Measurements from ENCODE around the gene C1QL4. TPM values are rescaled to one million over a fixed set of nuclear protein-coding genes. Genes with fewer than 3 reads are reported as not detected.

The C1QL4 gene
- polyA plus RNA-seq, 1 donor (not counting 4 experiments of a cell fraction or from before 2014, with no cell fraction given), result 0.07 TPM

DNA sequence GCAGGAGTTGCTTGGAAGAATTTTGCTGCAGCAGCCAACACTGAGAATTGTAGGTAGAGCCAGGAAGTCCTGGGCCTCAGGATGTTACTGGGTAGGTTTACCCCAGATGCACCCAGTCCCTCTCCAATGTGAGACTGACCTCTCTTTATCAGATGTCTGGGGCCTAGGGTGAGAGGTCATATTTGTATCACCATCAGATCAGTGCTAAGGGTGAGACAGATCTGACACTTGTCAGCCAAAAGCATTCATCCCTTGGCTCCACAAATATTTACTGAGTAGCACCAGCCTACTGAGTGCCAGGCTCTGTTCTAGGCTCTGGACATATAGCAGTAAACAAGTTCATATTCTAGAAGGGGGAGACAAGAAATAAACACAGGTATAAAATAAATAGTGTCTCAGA, 9.6 kb downstream of the C1QL4 start:
- no peak overlapping the region for H3K4me2 ChIP-seq (ENCODE audit: control insufficient read depth, extremely low read depth, insufficient read depth, low read depth, low read length)
- DNase-seq (ENCODE audit: low read depth, low spot score) (no peak), FAIRE-seq (no peak)
- no peaks in the 10 kb centered on the region for H4K20me1 ChIP-seq (ENCODE audit: control insufficient read depth, extremely low read depth, insufficient read depth, low read length)
- no peak overlapping the region for H3K4me3 ChIP-seq (ENCODE audit: control insufficient read depth in 2 of 3, extremely low read depth in 1 of 3, insufficient read depth in 2 of 3, low read depth in 1 of 3, low read length in 3 of 3)
- dilution Hi-C loops (cut with MboI; ENCODE audit: extremely low pct_ligation_motif_present, low sequenced_read_pairs), result no loop called here
- H3K9me1 ChIP-seq (ENCODE audit: control insufficient read depth, extremely low read depth, insufficient read depth, low read length), result no peaks in the 10 kb centered on the region
- peaks cover 2 to 26% of the 10 kb centered on the region in 2 experiments for H3K36me3 ChIP-seq (ENCODE audit: control insufficient read depth in 2 of 2, extremely low read depth in 1 of 2, insufficient read depth in 2 of 2, low read length in 2 of 2)
- no peak for TF ChIP-seq CTCF (optimal IDR thresholded peaks at IDR 0.05 in 1 of 3, IDR thresholded peaks at IDR 0.05 in 1 of 3, conservative IDR thresholded peaks at IDR 0.05 in 1 of 3; ENCODE audit: extremely low read depth in 1 of 3, insufficient read depth in 2 of 3, low read length in 3 of 3)
- no peak for TF ChIP-seq EZH2 (IDR thresholded peaks at IDR 0.05; ENCODE audit: low read length)
- no peak overlapping the region for H3K27ac ChIP-seq (ENCODE audit: control insufficient read depth, insufficient read depth, low read length)
- H3K9ac ChIP-seq (ENCODE audit: control insufficient read depth, extremely low read depth, insufficient read depth, low read length), result no peak overlapping the region
- H2AFZ ChIP-seq (ENCODE audit: control insufficient read depth, low read length), result no peak overlapping the region
- no peaks in the 10 kb centered on the region for H3K27me3 ChIP-seq (ENCODE audit: control insufficient read depth, extremely low read depth, insufficient read depth, low read length)
- H3K4me1 ChIP-seq (ENCODE audit: control insufficient read depth, extremely low read depth, insufficient read depth, low read length), result peaks cover 8% of the 10 kb centered on the region
- peaks cover 7% of the 10 kb centered on the region for H3K79me2 ChIP-seq (ENCODE audit: control insufficient read depth, insufficient read depth, low read length)
- no peaks in the 10 kb centered on the region for H3K9me3 ChIP-seq (ENCODE audit: control insufficient read depth, low read depth, low read length)

GRCh38 chr12:49325606-49326005, 11.4 kb downstream of the C1QL4 start:
- dilution Hi-C loops (cut with MboI; ENCODE audit: extremely low pct_ligation_motif_present, low sequenced_read_pairs), result no loop called here
- Histone ChIP-seq H3K36me3 (ENCODE audit: control insufficient read depth in 2 of 2, extremely low read depth in 1 of 2, insufficient read depth in 2 of 2, low read length in 2 of 2) (peaks cover 2 to 19% of the 10 kb centered on the region in 2 experiments), H3K4me2 (ENCODE audit: control insufficient read depth, extremely low read depth, insufficient read depth, low read depth, low read length) (no peak overlapping the region), H3K9ac (ENCODE audit: control insufficient read depth, extremely low read depth, insufficient read depth, low read length) (no peak overlapping the region), H3K27me3 (ENCODE audit: control insufficient read depth, extremely low read depth, insufficient read depth, low read length) (no peaks in the 10 kb centered on the region), H3K79me2 (ENCODE audit: control insufficient read depth, insufficient read depth, low read length) (peaks cover 7% of the 10 kb centered on the region), H3K9me1 (ENCODE audit: control insufficient read depth, extremely low read depth, insufficient read depth, low read length) (no peaks in the 10 kb centered on the region), H3K9me3 (ENCODE audit: control insufficient read depth, low read depth, low read length) (no peaks in the 10 kb centered on the region), H4K20me1 (ENCODE audit: control insufficient read depth, extremely low read depth, insufficient read depth, low read length) (no peaks in the 10 kb centered on the region), H3K4me1 (ENCODE audit: control insufficient read depth, extremely low read depth, insufficient read depth, low read length) (peaks cover 11% of the 10 kb centered on the region), H3K4me3 (ENCODE audit: control insufficient read depth in 2 of 3, extremely low read depth in 1 of 3, insufficient read depth in 2 of 3, low read depth in 1 of 3, low read length in 3 of 3) (no peak overlapping the region), H3K27ac (ENCODE audit: control insufficient read depth, insufficient read depth, low read length) (no peak overlapping the region), H2AFZ (ENCODE audit: control insufficient read depth, low read length) (no peak overlapping the region)
- FAIRE-seq (no peak), DNase-seq (ENCODE audit: low read depth, low spot score) (no peak)
- no peak for TF ChIP-seq EZH2 (IDR thresholded peaks at IDR 0.05; ENCODE audit: low read length)
- no peak for TF ChIP-seq CTCF (optimal IDR thresholded peaks at IDR 0.05 in 1 of 3, IDR thresholded peaks at IDR 0.05 in 1 of 3, conservative IDR thresholded peaks at IDR 0.05 in 1 of 3; ENCODE audit: extremely low read depth in 1 of 3, insufficient read depth in 2 of 3, low read length in 3 of 3)

Measured in keratinocyte (primary cell).